ENCODE data around the gene AP1G2.

Gene AP1G2

DNA sequence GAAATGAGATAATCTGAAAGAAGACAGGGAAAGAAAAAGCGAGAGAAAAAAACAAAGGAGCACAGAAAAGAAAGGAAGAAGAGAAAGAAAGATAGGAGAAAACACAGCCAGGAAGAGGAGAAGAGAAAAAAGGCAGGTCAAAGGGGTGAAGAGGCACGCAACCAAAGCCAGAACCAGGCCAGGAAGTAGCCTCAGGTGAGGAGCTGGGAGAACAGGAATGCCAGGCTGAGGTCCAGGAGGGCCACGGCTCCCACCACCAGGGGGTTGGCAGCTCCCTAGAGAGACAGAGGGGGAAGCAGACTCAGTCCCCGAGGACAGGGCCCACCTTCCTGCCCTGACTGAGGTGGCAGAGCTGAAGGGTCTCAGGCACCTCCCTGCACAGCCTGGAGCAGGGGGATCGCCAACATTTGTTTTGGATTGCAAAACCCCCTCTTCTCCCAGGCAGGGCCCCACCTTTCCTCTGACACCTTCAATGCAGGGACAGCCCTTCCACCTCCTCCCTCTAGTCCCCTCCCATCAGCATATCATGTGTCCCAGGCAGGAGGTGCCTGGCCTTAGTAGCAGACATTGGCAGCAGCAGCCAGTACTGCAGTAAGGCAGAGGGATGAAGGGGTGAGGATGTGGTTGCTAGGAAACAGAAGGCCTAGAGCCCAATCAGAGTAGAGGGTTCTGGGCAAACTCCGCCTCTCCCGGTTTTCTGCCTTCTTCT lies 2.0 kb upstream of the AP1G2 start:
- DNase-seq: no peak

DNA sequence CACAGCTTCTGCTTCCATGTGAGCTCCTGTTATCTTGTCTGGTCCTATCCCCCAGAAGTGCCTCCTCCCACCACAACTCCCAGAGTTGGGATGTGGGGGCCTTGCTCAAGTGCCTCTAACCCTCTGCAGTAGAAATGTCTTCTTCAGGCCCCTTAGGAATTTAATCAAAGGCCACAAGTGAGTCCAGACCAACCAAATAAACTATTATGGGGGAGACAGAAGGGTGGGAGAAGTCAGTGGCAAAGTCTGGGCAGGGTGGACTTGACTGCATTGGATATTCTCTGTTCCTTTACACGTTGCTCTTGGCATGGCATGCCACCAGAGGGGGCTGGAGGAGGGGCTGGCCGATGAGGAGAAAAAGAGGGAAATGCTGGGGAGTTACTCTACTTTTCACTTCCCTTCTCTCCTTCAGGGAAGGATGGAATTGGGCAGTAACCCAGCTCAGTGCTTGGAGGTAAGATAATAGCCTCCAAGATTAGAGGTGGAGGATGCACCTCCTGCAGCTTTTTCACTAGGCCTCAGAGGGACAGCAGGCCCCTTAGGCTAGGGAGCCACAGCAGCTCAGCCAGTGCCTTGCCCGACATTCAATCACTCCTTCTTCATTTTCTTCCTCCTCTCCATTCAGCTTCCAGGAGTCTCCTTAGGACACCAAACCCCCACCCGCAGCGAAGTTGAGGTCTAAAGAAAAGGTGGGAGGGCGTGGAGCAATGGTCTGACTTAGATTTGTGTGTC lies 1.2 kb upstream of the AP1G2 start:
- no peak for DNase-seq

DNA sequence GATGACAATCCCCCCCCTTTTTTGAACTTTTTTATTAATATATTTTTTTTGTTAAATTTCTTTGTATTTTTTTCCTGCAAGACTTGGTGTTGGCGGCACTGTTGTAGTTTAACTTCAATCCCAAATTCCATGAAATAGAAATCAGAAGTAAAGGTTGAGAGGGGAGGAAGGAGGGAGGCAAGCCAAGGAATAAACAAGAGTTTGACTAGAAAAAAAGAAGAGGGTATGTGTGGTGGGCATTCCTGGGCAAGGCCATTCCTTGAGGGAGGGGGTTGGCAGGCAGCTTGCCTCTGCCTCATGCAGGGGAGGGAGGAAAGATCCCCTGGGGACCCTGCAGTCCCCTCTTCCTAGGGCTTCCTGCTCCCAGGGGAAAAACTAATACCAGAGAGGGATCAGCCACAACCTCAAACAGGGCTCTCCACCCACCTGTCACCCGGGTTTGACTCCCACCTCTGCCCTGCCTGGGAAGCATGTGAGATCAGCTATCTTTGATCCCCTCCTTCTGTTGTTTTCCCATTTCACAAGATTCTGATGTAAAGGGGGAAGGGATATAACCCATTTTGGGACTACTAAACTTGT lies 519 bp upstream of the AP1G2 start:
- no peak for DNase-seq

DNA sequence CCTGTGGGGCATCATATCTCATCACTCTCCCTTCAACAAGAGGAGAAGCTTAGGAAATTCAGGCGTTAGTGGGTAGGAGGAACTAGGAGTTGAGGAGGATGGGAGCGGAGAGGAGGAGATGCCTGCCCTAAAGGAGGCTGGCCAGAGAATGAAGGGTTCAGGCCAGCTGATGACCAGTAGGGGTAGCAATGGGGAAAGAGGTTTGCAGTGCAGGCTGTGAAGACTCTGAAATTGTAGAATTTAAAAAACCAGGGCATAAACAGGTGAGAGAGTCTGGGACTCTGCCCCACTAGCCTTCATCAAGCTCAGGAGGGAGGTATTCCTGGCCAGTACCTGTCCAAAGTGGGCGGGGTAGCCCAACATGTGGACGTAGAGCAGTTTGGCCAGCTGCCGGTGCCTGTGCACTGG lies 809 bp downstream of the AP1G2 start:
- DNase-seq: no peak

DNA sequence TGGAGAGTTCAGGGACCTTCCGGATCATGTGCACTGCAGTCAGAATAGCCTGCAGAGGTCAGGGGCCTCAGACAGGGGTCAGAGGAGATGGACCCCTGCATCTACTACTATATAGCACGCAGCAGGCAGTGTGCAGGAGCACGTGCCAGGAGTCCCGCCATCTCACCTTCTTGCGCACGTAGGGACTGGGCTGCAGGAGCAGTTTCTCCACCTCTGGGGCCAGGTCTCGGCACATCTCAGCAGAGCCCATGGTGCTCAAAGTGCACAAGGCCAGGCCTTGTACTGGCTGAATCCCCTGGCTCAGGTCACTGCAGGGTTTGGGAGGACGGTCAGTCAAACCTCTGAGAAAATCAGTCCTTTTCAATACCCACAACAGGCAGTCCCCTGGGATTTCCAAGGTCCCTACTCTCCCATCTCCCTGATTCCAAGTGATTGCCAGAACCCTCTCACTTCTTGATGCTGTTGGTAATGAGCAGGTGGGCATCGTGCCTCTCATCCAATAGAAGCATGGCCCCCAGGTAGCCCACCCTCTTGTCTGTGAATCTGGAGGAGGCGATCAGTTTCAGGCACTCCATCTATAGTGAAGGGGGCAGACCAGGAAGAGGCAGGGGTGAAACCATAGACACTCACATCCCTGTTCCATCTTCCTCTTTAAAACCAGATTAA lies 1.3 kb downstream of the AP1G2 start:
- DNase-seq: no peak

DNA sequence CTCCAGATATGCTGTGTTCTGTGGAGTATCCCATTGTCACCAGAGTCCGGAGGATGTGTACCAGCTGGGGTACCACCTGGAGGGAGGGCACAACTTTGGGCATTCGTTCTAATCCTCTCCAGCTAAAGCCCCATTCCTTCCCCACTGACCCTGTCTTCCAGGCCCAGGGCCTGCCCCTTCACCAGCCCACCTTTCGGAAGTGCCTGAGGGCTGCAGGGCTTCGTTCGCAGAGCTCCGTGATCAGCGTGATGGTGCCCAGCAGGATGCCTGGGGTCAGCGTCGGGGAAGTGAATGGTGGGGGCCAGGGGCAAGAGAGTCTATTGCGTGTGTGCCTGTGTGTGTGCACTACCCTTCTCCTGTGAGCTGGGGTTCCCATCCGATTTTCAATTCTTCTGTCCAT lies 2.0 kb downstream of the AP1G2 start:
- DNase-seq: no peak

DNA sequence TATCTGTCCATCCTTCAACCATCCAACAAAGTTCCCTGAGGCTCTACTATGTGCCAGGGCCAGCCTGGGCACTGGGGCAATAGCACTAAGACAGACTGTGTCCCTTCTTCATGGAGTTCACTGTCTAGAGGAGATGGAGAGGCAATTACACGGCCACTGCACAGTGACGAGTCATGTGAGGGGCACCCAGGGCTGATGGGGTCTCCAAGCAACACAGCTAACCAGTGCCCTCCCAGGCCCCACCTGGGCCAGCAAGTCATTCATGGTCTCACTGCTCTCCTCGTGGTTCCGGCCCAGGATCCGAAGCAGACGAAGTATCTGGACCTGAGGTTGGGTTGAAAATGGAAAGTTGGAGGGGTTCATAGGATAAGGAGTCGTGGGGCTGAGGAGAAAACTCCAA lies 2.7 kb downstream of the AP1G2 start:
- DNase-seq: no peak

DNA sequence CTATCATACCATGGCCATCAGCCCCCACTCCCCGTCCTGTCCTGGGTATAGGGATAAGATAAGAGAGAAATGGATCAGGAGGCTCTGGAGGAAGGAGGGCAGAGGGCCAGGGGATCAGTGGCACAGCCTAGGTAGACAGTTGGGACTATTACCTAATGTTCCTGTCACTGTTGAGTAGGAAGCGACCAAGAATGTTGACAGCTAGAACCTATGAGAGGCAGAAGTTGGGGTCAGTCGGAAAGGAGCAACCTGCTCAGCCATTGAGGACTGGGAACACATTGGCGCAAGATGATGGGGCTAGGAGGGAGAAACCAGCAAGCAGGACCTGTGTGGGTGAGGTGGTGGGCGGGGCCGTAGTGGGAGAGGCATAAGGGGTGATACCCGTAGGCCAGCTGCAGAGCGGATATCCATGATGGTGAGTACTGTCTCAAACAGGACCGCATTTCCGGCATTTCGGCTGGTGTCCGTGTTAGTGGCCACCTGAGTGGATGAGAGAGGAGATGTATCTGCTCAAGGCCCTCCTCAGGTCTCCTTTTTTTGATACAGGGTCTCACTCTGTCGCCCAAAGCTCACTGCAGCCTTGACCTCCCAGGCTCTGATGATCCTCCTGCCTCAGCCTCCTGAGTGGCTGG lies 3.3 kb downstream of the AP1G2 start:
- DNase-seq: no peak

DNA sequence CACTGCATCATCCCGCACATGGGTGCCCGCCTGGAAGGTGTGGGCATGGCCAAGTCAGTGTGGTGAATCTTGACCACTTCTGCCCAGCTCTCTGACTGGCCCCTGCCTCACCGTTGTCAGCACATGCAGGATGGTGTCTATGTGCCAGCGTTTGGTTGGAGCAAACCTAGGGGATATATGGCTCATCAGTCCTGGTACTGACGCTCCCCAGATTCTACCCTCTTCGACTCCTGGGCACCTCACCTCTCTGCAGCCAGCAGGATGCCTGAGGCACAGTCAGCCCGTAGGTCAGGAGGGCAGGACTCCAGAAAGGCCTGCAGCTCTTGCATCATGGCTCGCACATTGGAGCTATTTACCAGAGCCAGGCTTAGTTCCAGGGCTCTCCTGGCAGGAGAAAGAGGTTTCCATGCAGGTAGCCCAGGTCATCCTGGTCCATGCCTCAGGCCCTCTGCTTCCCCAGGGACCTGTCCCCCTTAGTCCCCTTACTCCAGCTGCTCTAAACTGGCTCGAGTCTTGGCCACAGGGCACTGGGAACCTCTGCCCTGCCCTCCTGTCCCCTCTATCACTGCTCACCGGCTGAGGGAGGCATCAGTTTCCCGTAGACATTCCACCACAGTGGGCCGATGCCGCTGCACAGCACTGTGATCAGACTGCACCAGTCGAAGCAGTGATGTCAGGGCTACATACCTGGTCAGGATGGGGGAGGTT lies 4.0 kb downstream of the AP1G2 start:
- DNase-seq: no peak

DNA sequence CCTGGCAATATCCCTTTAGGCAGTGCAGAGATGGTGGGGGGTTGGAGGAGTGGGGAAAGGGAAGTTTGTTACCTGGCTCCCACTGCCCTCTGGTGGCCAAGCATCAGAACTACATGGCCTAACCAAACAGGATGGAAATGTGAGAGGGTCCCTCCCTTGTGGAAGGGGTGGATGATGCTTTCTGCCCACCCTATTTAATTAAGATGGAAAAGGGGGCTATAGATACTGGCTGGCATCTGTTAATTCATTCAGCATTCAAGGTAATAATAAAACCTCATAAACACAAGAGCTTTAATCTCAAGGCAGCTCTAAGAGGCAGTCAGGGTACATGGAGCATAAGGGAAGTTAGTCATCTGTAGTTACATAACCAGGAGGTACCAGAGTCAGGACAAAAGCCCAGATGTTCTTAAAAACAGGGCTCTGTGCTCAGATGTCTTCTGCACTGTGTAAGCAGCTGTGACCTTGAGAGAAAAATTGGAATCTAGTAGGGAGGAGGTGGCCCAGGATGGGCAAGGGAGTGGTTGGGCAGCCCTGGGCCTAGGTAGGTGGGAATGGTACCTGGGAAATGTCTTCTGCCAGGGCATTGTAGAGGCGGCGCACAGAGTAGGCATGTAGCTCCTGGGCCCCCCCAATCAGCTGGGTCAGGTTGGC lies 4.6 kb downstream of the AP1G2 start:
- DNase-seq: peak; percentile 63

DNA sequence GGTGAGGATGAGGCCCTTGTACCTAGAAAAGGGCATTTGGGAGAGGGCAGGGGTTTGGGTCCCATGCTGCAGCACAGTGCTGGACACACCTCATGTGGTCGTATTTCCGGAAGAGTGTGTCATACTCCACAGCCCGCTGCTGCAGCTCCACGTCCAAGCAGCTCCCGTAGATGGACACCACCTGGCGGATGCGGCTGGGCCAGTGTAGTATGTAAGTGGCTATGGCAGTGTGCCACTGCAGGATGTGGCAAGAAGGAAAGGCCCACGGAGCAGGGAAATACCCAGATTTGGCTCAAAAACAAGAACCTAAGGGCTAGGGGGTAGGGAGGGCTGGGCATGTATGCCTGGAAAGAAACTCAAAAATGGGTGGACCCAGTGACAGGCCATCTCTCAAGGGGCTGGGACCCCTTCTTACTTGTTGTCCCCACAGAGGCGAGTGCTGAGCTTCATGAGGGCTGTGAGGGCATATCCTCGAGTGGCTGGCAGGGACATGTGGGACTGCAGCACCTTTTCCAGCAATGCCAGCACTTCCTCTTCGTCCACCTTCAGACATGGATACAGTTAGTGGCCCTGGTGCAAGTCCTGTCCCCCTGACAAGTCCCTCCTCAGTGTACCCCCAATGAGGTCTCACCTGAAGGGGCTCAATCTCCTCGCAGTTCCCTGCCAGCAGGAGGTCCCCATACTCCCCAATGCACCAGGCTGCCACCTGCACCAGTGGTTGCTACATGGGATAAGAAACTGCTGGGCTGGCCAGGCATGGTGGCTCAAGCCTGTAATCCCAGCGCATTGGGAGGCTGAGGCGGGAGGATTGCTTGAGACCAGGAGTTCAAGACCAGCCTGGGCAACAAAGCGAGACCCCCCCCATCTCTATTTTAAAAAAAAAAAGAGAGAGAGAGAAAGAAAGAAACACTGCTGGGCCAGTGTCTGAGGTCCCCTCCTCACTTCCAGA lies 5.4 kb downstream of the AP1G2 start:
- DNase-seq: no peak

DNA sequence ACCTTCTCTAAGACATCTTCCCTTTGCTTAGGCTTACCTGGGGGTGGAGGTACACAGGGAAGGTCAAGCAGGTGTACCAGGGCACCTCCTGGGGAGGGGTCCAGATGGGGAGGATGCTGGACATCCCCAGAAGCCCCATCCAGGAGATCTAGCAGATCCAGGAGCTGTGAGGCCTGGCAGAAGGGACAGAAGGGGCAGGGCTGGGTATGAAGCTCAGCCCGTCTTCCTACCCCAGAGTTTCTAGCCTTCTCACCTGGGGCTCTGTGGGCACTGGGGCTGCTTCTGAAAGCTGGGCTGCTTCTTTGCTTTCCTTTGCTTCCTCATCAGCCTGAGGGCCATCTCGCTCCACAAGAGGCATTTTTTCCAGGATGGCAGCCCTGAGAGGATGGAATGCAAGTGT lies 6.3 kb downstream of the AP1G2 start:
- no peak for DNase-seq

DNA sequence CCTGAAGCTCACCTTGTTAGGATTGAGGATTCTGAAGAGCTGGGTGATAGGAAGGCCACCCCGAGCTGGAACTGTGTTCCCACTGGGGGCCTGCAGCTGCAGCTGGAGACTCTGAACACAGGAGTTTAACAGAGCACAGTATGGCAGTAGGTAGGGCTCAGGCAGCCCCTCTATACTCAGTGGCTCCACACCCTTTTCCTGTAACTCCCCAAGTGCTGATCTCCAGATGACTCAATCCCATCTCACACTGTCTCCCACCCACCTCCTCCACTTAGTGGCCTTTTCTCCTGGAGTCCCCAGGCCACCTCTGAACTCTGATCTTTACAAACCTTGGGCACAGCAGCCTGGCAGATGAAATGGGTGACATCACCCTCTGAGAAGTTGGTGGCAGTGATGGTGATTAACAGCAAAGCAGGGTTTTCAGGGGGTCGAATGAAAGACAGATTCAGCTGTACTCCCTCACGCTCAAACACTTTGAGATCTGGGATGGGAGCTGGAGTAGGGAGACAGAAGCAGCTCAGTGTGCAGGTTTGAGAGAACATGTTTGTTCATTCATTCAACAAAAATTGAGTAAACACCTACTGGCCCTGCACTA lies 7.6 kb downstream of the AP1G2 start:
- DNase-seq: no peak

DNA sequence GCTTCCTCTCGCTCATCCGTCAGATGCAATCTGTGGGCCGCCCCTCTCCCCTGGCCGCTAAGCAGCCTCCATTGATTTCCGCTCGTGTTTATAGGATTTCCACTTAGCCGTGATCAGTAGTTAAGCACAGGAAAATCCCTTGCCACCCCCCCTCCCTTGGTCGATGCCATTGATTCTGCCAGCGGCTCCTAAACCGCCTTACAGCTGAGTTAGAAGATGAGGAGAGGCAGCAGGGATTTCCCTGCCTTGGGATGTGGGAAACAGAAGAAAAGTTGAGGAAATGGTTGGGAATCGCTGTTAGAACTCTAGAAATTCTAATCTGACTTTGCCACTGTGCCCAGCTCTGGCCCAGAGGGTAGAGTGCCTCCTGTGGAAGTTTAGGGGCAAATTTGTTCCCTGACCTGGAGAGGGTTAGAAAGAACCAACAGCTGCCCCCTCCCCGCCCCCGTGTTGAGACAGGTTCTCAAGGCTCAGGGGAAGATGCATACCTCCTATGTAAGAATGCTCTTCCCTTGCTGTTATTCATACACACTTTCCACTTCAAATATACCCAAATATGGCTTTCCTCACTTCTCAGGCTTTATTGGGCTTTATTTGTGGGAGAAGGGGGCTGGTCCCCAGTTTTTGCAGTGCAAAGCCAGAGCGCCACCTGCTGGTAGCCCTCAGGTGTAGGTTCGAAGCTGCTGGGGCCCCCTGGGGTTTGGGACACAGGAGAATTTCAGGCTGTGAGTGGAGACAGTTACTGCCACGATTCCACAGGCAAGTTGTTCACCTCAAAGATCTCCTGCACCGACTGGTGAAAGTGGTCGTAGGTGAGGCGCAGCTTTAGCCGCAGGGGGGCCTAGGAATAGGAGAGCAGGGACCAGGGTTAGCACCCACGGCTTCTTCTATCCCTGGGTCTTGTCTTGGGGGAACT lies 8.3 kb downstream of the AP1G2 start:
- peak; percentile 50 for DNase-seq

DNA sequence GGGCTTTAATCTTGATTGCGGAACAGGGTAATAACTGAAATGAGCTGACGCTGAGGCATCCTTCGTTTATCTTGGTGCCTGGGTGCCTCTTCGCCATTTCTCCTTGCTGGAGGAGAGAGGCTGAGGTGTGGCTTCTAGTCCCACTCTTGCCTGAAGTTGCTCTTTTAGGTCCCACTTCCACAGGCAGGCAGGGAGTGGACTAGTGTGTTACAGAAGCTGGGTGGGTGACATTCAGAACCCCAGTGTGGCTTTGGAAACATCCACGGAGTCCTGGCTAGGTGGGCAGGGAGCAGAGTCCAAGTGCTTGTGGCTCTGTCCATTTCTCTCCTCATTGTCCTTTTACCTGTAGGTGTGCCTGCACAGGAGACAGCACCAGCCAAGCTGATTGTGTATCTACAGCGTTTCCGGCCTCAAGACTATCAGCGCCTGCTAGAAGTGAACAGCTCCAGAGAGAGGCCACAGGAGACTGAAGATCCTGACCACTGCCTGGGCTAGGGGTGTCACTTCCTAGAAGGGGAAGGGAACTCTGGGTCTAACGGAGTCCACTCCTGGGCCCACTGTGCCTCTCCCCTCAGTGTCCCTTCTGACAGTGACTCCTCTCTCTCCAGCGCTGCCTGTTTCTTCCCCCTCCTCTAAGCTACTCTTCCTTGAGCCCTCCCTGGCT lies 9.1 kb downstream of the AP1G2 start:
- DNase-seq: no peak

DNA sequence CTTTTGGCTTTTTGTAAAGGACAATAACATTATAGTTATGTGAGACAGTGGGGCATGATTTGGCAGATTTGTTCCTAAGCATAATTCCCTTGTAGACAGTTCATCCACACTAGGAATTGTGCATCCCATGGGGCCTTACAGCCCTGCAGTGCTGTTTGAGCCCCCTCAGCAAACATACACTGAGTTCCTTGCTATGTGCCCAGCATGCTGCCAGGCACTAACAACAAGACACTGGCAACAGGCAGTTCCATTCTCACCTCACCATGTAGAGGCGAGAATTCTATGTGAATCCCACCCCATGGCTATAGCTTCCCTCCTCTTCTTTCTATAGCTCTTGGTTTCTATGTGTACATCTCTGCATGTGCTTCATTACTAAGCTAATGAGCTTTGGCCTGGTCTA lies 9.6 kb downstream of the AP1G2 start:
- no peak for DNase-seq

DNA sequence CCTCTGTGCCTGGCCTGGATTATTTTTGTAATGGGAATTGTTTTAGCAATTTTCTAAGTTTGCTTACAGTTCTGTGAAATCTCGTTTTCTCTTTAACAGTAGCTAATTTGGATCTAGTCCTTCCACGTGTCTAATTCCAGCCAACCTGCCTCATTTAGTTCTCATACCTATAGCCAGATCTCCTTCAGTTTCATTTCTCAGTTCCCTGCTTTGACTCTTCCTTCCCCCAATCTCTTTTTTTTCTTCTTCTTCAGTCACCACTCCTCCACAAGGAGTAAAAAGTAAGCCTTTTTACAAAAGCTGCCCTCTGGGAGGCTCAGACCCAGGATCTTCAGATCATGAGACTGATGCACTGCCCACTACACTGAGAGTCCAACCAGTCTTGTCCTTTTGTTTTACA lies 10.1 kb downstream of the AP1G2 start:
- no peak for DNase-seq

DNA sequence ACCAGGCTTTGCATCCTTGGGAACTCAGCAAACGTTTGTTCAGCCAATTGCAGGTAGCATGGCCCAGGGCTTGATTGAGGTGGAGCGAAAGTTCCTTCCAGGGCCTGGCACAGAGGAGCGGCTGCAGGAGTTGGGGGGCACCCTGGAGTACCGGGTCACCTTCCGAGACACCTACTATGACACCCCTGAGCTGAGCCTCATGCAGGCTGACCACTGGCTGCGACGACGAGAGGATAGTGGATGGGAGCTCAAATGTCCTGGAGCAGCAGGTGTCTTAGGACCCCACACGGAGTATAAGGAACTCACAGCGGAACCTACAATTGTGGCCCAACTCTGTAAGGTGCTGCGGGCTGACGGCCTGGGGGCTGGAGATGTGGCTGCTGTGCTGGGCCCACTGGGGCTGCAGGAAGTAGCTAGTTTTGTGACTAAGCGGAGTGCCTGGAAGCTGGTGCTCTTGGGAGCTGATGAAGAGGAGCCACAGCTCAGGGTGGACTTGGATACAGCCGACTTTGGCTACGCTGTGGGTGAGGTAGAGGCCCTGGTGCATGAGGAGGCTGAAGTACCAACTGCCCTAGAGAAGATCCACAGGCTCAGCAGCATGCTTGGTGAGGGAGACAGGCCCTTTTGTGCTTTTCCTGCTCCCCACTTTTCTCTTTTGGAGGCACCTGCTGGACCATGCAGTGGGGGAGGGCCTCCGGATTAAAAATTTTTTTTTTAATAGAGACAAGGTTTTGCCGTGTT lies 10.7 kb downstream of the AP1G2 start:
- no peak for DNase-seq

Measured in CD4-positive, alpha-beta T cell treated with Interleukin-4 for 4 hours (primary cell).